Prostate gland (tissue), 2 donors: ENCODE results near the gene JMJD7. TPM values are rescaled to one million over a fixed set of nuclear protein-coding genes. Genes with fewer than 3 reads are reported as not detected.

Experiments used
- DNase-seq: peaks from one replicate; pipeline ENCODE4 v3.0.0-alpha.2; 2019; ENCODE audit warnings: low spot score
- H3K27ac ChIP-seq, 2 donors: fragments of 200-600 bp; sonication (generic); 2 replicates each; pipeline ENCODE4 v1.5.1; 2017 to 2019
- H3K27me3 ChIP-seq: fragments of 200-600 bp; sonication (generic); replicated peaks from 2 replicates; pipeline ENCODE4 v1.5.1; 2019; ENCODE audit not compliant: insufficient read depth
- H3K36me3 ChIP-seq, 2 donors: fragments of 200-600 bp; sonication (generic); 1 replicate in 1 of 2; 2 replicates in 1 of 2; pipeline versions ENCODE4 v1.5.1 to v1.8.1; 2017 to 2019
- H3K4me1 ChIP-seq: fragments of 200-600 bp; sonication (generic); replicated peaks from 2 replicates; pipeline ENCODE4 v1.5.1; 2019
- H3K4me3 ChIP-seq, 2 donors: fragments of 200-600 bp; sonication (generic); 2 replicates each; pipeline ENCODE4 v1.5.1; 2017 to 2019
- H3K9me3 ChIP-seq: fragments of 200-600 bp; sonication (generic); 2 replicates; pipeline ENCODE4 v1.5.1; 2017
- POLR2A ChIP-seq: fragments of 450-650 bp; IDR thresholded peaks from one replicate; pipeline ENCODE4 v1.6.1; 2016; ENCODE audit warnings: antibody characterized with exemption, mild to moderate bottlenecking
- POLR2AphosphoS5 ChIP-seq: sonication (generic); formaldehyde crosslinking; IDR thresholded peaks from one replicate; pipeline ENCODE4 v1.6.1; 2017; ENCODE audit warnings: antibody characterized with exemption
- WGBS: methylation state at CpG from one replicate; pipeline ENCODE4 v1.1.5; 2018; 5-methylcytosine and 5-hydroxymethylcytosine counted together
- intact Hi-C: fragments of 100-400 bp; cut with DNase I; formaldehyde crosslinking; loops from one replicate; pipeline ENCODE4 v1.14.2; 2022
- total RNA-seq, 2 donors: library from RNA; depleted of rRNA; stranded (reverse); fragments of >200 nt; gene quantifications; one replicate each; pipeline ENCODE4 v1.1.0, GENCODE V29; 2016
- TF ChIP-seq, protein P1 (sequence below), 4 experiments: fragments of 200-600 bp in 2 of 4; fragments of 450-650 bp in 2 of 4; sonication (generic) in 2 of 4; IDR thresholded peaks; 1 replicate in 3 of 4; 2 replicates in 1 of 4; pipeline ENCODE4 v1.5.1; 2016 to 2019; ENCODE audit warnings: antibody characterized with exemption in 4 of 4, mild to moderate bottlenecking in 2 of 4, moderate library complexity in 2 of 4

The JMJD7 gene
- total RNA-seq, 2 donors from 2014 or later, result 20.7 to 56.6 TPM

DNA sequence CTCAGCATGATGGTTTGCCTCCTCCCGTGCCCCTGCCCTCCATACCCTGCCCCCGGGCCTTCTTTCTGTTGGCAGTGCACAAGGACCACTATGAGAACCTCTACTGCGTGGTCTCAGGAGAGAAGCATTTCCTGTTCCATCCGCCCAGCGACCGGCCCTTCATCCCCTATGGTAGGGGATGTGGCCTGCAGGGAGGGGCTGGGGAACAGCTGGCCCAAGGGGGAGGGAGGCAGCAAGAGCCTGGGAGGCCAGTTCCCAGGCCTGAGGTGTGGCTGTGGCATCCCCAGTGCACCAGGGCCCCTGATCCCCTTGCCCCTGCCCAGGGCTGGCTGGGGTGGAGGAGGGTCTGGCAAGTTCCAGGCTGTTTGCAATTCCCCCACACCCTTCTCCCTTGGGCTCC lies 8.2 kb downstream of the JMJD7 start:
- WGBS, result 77% methylated on average over 6 of the region's 6 CpGs
- intact Hi-C loops, result no loop called here
- Histone ChIP-seq H3K27ac (no peak overlapping the region), H3K27me3 (no peaks in the 10 kb centered on the region), H3K4me1 (peaks cover 22% of the 10 kb centered on the region), H3K4me3 (no peak overlapping the region), H3K36me3 (peaks cover 0 to 4% of the 10 kb centered on the region in 2 donors), H3K9me3 (no peaks in the 10 kb centered on the region)
- no peak for TF ChIP-seq POLR2AphosphoS5
- TF ChIP-seq, protein P1, sequence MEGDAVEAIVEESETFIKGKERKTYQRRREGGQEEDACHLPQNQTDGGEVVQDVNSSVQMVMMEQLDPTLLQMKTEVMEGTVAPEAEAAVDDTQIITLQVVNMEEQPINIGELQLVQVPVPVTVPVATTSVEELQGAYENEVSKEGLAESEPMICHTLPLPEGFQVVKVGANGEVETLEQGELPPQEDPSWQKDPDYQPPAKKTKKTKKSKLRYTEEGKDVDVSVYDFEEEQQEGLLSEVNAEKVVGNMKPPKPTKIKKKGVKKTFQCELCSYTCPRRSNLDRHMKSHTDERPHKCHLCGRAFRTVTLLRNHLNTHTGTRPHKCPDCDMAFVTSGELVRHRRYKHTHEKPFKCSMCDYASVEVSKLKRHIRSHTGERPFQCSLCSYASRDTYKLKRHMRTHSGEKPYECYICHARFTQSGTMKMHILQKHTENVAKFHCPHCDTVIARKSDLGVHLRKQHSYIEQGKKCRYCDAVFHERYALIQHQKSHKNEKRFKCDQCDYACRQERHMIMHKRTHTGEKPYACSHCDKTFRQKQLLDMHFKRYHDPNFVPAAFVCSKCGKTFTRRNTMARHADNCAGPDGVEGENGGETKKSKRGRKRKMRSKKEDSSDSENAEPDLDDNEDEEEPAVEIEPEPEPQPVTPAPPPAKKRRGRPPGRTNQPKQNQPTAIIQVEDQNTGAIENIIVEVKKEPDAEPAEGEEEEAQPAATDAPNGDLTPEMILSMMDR (IDR thresholded peaks at IDR 0.05), result no peak
- no peak for TF ChIP-seq POLR2A
- DNase-seq, result no peak

DNA sequence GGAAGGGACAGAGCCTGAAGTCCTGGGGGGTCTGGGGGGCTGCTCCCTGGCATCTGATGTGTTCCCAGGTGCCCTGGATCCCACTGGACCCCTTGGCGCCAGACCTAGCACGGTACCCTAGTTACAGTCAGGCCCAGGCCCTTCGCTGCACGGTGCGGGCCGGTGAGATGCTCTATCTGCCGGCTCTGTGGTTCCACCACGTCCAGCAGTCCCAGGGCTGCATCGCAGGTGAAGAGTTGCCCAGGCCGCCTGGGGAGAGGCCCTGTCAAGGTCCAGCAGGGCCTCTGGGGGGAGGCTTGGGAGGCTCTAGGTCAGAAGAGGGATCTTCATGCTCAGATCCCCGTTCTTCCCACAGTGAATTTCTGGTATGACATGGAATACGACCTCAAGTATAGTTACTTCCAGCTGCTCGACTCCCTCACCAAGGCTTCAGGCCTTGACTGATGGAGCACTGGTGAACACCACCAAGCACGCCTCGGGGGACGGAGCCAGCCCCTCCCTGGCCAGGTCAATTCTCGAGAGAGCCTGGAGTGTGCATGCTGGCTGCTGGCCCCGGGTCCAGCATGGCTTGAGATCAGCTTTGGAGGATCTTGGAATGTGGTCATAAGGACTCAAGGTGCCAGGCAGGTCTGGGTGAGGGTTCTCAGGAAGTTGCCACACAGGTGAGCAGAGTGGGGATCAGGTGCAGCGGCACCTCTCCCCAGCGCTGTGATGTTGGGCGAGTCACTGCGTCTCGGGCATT lies 9.0 kb downstream of the JMJD7 start:
- DNase-seq, result no peak
- H3K9me3 ChIP-seq, result no peaks in the 10 kb centered on the region
- no peak for TF ChIP-seq POLR2A
- TF ChIP-seq POLR2AphosphoS5, result no peak
- TF ChIP-seq, protein P1 (IDR thresholded peaks at IDR 0.05), result no peak
- no peak overlapping the region for H3K4me3 ChIP-seq
- peaks cover 0 to 4% of the 10 kb centered on the region in 2 donors for H3K36me3 ChIP-seq
- H3K27ac ChIP-seq, result no peak overlapping the region
- peaks cover 22% of the 10 kb centered on the region for H3K4me1 ChIP-seq
- intact Hi-C loops, result no loop called here
- no peaks in the 10 kb centered on the region for H3K27me3 ChIP-seq
- 95% methylated on average over 23 of the region's 23 CpGs for WGBS

DNA sequence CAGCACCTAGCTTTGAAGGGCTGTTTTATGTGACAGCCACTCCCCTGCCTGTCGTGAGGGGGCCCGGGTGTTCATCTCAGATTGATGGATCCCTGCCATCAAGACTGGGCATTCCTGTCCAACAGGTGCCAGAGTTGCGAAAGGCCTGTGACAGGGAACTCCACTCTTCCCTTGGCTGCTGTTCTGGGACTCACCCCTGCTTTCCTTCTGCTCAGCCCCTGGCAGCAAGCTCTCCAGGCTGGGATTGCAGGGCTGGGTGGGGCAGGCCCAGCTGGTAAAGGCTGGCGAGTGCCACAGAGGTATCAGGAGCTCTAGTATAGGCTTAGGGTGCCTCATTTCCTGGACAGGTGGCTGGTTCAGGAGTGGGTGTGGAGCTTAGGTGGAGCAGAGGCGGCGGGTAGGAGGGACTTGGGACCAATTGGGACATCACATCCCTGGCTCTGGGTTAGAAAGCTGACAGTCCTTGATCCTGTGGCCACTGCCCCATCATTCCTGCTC lies 10.6 kb downstream of the JMJD7 start, which contains the start of gene PLA2G4B:
PLA2G4B (plus strand) TSS at position 448 of the 498 bp plus-strand sequence. CDS start 67 bp downstream, outside the sequence.
- peak; percentile 95 for DNase-seq
- peaks cover 0 to 4% of the 10 kb centered on the region in 2 donors for H3K36me3 ChIP-seq
- TF ChIP-seq POLR2AphosphoS5, result peak; percentile 97
- TF ChIP-seq POLR2A, result peak; percentile 16
- TF ChIP-seq, protein P1 (IDR thresholded peaks at IDR 0.05), result no peak

DNA sequence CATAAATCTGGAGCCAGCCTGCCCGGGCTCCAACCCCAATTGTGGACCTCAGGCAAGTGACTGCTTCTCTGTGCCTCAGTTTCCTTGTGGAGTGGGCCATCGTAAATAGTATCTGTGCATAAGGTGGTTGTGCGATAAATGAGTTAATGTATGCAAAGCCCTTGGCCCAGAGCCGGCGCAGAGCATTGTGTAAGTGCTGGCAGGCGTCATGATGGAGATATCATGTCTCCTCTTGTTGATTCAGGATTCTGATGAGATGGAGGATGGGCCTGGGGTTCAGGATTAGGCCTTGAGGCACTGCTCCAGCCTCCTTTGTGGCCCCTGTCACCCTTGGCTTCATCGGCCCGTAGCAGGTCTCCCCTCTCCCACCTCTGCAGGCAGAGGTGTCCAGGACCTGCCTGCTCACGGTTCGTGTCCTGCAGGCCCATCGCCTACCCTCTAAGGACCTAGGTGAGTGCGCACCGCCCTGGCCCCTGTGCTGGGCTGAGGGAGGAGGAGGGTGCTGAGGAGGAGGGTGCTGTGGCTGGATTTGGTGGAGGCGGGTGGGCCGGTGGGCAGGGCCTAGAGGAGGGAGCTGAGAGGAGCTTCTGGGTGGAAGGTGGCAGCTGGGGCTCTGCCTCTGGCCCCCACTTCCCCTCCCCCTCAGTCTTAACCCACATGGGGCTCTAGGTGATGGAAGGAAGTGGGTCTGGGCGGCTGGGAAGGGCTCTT lies 12.0 kb downstream of the JMJD7 start:
- DNase-seq, result no peak
- 76% methylated on average over 16 of the region's 16 CpGs for WGBS
- Histone ChIP-seq H3K4me3 (no peak overlapping the region), H3K27me3 (no peaks in the 10 kb centered on the region), H3K4me1 (peaks cover 22% of the 10 kb centered on the region), H3K36me3 (peaks cover 0 to 4% of the 10 kb centered on the region in 2 donors), H3K27ac (peak overlapping the region in 1 of 2 donors; percentile 81), H3K9me3 (no peaks in the 10 kb centered on the region)
- TF ChIP-seq, protein P1 (IDR thresholded peaks at IDR 0.05), result no peak
- peak; percentile 17 for TF ChIP-seq POLR2AphosphoS5
- intact Hi-C loops, result no loop called here

More for the DNA sequence above, 10.6 kb downstream of the JMJD7 start, which contains the start of gene PLA2G4B:
- Histone ChIP-seq H3K4me3 (no peak within 1 kb of the TSS), H3K27me3 (no peaks in the 10 kb centered on the region), H3K4me1 (peaks cover 22% of the 10 kb centered on the region), H3K27ac (peak within 1 kb of the TSS; percentile 76 to 81), H3K9me3 (no peaks in the 10 kb centered on the region)
- WGBS, result 44% methylated on average over 6 of the region's 6 CpGs
- intact Hi-C loops, result no loop called here
